Lung (tissue), 12 donors: ENCODE results near the gene HPS5. TPM values are rescaled to one million over a fixed set of nuclear protein-coding genes. Genes with fewer than 3 reads are reported as not detected.

ENCODE experiments used
- ATAC-seq: fragments of 200-7000 bp; cut with Tn5 transposase; one replicate; pipeline ENCODE4 v1.9.1; 2020; ENCODE audit warnings: moderate number of reproducible peaks; ENCODE audit not compliant: insufficient read depth, low FRiP score
- DNase-seq, 3 donors: peaks; one replicate each; pipeline ENCODE4 v3.0.0-alpha.2; 2013 to 2017
- H3K27ac ChIP-seq, 2 donors: one replicate each; pipeline ENCODE4 v1.5.1; 2013; ENCODE audit warnings: mild to moderate bottlenecking in 2 of 2, moderate library complexity in 2 of 2, control low read depth in 1 of 2, inconsistent platforms in 1 of 2, low read depth in 1 of 2, low read length in 1 of 2
- H3K27me3 ChIP-seq, 3 donors: one replicate each; pipeline ENCODE4 v1.5.1; 2013; ENCODE audit warnings: low read length in 2 of 3; ENCODE audit not compliant: control insufficient read depth in 3 of 3, insufficient read depth in 3 of 3
- H3K36me3 ChIP-seq, 4 donors: one replicate each; pipeline ENCODE4 v1.5.1; 2013; ENCODE audit warnings: low read length in 4 of 4, mild to moderate bottlenecking in 1 of 4, moderate library complexity in 1 of 4; ENCODE audit not compliant: control insufficient read depth in 4 of 4, insufficient read depth in 4 of 4
- H3K4me1 ChIP-seq, 5 donors: one replicate each; pipeline ENCODE4 v1.5.1; 2013; ENCODE audit warnings: low read length in 5 of 5, mild to moderate bottlenecking in 2 of 5, moderate library complexity in 1 of 5; ENCODE audit not compliant: control insufficient read depth in 5 of 5, insufficient read depth in 5 of 5
- H3K4me3 ChIP-seq: one replicate; pipeline ENCODE4 v1.5.1; 2013; ENCODE audit warnings: mild to moderate bottlenecking, control low read depth, moderate library complexity
- H3K9ac ChIP-seq, 2 donors: one replicate each; pipeline ENCODE4 v1.5.1; 2013; ENCODE audit warnings: low read length in 2 of 2, control low read depth in 1 of 2; ENCODE audit not compliant: insufficient read depth in 1 of 2
- H3K9me3 ChIP-seq, 4 donors: one replicate each; pipeline ENCODE4 v1.5.1; 2013; ENCODE audit warnings: low read length in 3 of 4, mild to moderate bottlenecking in 1 of 4, moderate library complexity in 1 of 4; ENCODE audit not compliant: control insufficient read depth in 4 of 4, insufficient read depth in 3 of 4
- WGBS, 2 donors: extraction: QIAGEN DNeasy Blood & Tissue Kit; methylation state at CpG; one replicate each; pipeline ENCODE4 v1.1.7; 2013; 5-methylcytosine and 5-hydroxymethylcytosine counted together
- polyA plus RNA-seq, 2 donors: library from polyadenylated mRNA; stranded (reverse); fragments of 200-250 nt; gene quantifications; one replicate each; pipeline ENCODE4 v1.2.1, GENCODE V29; 2013
- total RNA-seq, 2 donors: library from RNA; depleted of rRNA in 1 of 2; stranded (reverse); fragments of >200 nt in 1 of 2; gene quantifications; one replicate each; pipeline ENCODE4 v1.2.1, GENCODE V29; 2014 to 2021
- TF ChIP-seq, protein P1 (sequence below): IDR thresholded peaks from 2 replicates; pipeline ENCODE4 v1.5.1; 2012; ENCODE audit warnings: mild to moderate bottlenecking; ENCODE audit errors: control extremely low read depth, extremely low read depth
- donor health status: control.
- donor health status: control.
- donor health status: Bipolar disorder and iron deficiency.
- donor health status: healthy.
- donor health status: DM: yes; HTN: yes; CAD: no.

The HPS5 gene
- total and polyA plus RNA-seq, 4 donors = 8.9 to 36.2 (median 20.3) TPM

DNA sequence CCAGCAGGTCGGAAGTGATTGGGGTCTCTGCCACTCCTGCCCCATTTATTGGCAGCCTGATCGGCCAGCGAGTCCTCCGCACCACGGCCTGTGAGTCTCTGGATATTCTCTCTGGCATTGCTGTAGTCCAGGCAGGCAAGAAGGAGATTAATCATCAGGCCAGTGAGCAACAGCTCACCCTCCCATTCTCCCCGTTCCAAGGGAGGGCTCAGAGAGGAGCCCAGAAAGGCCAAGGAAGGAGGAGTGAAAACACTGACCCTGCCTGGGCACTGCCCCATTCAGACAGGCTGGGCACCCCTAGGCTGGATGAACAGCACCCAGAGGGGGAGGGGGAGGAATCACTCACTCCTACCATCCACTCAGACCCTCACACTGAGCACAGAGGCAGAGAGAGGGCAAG lies 76.5 kb downstream of the HPS5 start:
- TF ChIP-seq, protein P1, sequence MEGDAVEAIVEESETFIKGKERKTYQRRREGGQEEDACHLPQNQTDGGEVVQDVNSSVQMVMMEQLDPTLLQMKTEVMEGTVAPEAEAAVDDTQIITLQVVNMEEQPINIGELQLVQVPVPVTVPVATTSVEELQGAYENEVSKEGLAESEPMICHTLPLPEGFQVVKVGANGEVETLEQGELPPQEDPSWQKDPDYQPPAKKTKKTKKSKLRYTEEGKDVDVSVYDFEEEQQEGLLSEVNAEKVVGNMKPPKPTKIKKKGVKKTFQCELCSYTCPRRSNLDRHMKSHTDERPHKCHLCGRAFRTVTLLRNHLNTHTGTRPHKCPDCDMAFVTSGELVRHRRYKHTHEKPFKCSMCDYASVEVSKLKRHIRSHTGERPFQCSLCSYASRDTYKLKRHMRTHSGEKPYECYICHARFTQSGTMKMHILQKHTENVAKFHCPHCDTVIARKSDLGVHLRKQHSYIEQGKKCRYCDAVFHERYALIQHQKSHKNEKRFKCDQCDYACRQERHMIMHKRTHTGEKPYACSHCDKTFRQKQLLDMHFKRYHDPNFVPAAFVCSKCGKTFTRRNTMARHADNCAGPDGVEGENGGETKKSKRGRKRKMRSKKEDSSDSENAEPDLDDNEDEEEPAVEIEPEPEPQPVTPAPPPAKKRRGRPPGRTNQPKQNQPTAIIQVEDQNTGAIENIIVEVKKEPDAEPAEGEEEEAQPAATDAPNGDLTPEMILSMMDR = no peak
- Histone ChIP-seq H3K27me3 (no peaks in the 10 kb centered on the region), H3K9me3 (no peaks in the 10 kb centered on the region), H3K4me1 (no peaks in the 10 kb centered on the region), H3K27ac (no peak overlapping the region), H3K36me3 (no peaks in the 10 kb centered on the region), H3K9ac (no peak overlapping the region), H3K4me3 (no peak overlapping the region)
- 68 to 75% methylated on average over 6 of the region's 6 CpGs for WGBS, 2 donors
- no peak for DNase-seq
- ATAC-seq = peak; percentile 7

DNA sequence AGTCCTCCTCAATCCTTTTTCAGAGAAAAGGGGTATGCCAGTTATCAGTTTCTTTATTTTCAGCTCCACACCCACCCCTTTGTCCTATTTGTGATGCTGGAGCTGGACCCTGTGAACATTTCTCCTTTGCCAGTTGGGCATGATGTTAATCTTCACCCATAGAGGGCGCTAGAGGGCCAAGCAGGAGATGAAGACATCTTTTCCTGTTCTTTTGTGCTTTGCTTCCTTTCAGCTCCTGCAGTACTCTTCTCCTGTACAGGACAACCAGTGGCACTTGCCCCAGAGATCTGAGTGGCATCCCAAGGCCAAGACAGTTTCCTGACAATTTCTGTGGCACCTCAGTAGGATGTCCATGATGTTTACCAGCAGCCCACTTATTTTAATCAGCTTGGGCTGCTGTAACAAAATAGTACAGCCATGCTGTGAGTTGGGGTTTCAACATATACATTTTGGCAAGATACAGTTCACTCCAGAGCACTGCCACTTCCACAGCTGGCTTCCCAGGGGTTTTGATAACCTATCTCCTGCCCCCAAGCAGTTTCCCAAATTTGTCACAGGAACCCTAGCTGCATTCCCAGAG lies 78.1 kb downstream of the HPS5 start:
- WGBS, 2 donors = 0% methylated on average over 1 of the region's 1 CpG
- H3K9ac ChIP-seq = no peak overlapping the region
- no peaks in the 10 kb centered on the region for H3K4me1 ChIP-seq
- no peaks in the 10 kb centered on the region for H3K36me3 ChIP-seq
- peaks cover 0 to 3% (median 0%) of the 10 kb centered on the region in 3 donors for H3K27me3 ChIP-seq
- DNase-seq = peak; percentile 30 to 48 (median 42)
- H3K27ac ChIP-seq = no peak overlapping the region
- ATAC-seq = no peak
- no peaks in the 10 kb centered on the region for H3K9me3 ChIP-seq
- no peak overlapping the region for H3K4me3 ChIP-seq
- TF ChIP-seq, protein P1 = peak; percentile 61

DNA sequence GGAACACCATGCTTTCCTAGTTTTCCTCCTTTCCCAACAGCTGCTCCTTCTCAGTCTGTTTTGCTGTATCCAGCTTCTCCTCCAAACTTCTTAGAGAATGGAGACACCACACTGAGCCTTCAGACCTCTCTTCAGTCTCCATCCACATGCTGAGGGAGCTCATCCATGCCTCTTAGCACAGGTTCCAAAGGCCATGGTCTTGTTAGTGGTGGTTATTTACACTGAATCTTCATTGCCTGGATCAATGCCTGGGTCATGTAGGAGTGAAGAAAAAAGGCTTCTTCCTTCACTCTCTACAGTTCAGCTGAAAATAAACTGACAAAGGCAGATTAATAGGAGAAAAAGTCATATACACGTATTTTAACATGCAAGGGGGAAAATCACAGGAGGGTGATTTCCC lies 82.3 kb downstream of the HPS5 start:
- no peak overlapping the region for H3K27ac ChIP-seq
- H3K27me3 ChIP-seq = peaks cover 0 to 3% (median 0%) of the 10 kb centered on the region in 3 donors
- H3K4me1 ChIP-seq = no peaks in the 10 kb centered on the region
- TF ChIP-seq, protein P1 = no peak
- H3K36me3 ChIP-seq = no peaks in the 10 kb centered on the region
- DNase-seq = no peak
- no peak for ATAC-seq
- WGBS, 2 donors = 85 to 92% methylated on average over 1 of the region's 1 CpG
- H3K9ac ChIP-seq = no peak overlapping the region
- no peaks in the 10 kb centered on the region for H3K9me3 ChIP-seq
- no peak overlapping the region for H3K4me3 ChIP-seq
